ENCODE results near the gene HIPK4.
"Not testable (repeated sequence)": the region's sequence is repeated elsewhere in the genome, so short reads cannot be mapped to it uniquely, and the experiment has no call there.

Gene HIPK4

DNA sequence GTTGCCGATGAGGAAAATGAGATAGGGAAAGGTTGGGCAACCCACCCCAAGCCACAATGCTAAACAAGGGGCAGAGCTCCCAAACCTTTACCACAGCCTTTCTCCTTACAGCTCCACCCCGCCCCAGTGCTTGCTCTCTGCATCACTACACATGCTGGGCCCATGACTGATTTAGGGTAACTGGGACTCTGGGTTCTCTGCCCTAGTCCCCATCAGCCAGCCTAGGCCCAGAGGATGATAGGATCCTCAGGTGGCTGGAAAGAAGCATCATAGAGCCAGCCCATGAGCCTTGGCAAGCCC is 53.4 kb downstream of the HIPK4 start:
- H3K4me3 ChIP-seq (ENCODE audit: low read length), result no peak overlapping the region
- no peak for DNase-seq (ENCODE audit: low read depth)
- TF ChIP-seq, protein P1, sequence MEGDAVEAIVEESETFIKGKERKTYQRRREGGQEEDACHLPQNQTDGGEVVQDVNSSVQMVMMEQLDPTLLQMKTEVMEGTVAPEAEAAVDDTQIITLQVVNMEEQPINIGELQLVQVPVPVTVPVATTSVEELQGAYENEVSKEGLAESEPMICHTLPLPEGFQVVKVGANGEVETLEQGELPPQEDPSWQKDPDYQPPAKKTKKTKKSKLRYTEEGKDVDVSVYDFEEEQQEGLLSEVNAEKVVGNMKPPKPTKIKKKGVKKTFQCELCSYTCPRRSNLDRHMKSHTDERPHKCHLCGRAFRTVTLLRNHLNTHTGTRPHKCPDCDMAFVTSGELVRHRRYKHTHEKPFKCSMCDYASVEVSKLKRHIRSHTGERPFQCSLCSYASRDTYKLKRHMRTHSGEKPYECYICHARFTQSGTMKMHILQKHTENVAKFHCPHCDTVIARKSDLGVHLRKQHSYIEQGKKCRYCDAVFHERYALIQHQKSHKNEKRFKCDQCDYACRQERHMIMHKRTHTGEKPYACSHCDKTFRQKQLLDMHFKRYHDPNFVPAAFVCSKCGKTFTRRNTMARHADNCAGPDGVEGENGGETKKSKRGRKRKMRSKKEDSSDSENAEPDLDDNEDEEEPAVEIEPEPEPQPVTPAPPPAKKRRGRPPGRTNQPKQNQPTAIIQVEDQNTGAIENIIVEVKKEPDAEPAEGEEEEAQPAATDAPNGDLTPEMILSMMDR (conservative IDR thresholded peaks at IDR 0.05; ENCODE audit: low read depth, low read length), result no peak

DNA sequence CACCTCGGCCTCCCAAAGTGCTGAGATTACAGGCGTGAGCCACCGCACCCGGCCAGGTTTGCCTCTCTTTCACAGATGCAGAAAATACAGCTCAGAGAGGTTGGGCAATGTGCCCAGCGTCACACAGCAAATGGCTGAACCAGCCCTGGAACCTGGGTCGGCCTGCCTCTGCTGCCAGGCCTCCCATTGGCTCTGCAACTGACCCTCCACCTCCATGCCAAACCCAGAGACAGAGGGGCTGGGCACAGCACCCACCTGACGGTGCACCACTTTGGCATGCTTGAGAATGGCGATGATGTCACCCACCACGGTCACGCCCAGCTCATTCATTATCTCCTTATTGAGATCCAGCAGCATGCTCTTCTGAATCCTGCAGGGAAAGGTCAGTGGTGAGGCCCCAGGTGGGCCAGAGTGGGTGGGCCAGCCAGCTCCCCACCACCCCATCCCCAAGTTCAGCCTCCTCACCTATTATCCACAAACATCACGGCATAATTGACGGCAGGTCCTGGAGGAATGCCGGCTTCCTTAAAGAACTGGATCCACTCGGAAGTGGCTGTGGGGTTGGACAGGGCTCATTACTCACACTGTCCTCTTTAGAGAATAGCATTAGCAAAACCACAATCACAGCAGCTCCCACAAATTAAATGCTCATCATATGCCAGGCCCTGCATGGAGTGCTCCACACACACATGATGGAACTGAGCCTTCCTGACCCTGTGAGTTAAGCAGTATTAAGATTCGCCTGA is 54.0 kb downstream of the HIPK4 start:
- no peak for DNase-seq (ENCODE audit: low read depth)
- TF ChIP-seq, protein P1 (conservative IDR thresholded peaks at IDR 0.05; ENCODE audit: low read depth, low read length), result no peak
- H3K4me3 ChIP-seq (ENCODE audit: low read length), result no peak overlapping the region

DNA sequence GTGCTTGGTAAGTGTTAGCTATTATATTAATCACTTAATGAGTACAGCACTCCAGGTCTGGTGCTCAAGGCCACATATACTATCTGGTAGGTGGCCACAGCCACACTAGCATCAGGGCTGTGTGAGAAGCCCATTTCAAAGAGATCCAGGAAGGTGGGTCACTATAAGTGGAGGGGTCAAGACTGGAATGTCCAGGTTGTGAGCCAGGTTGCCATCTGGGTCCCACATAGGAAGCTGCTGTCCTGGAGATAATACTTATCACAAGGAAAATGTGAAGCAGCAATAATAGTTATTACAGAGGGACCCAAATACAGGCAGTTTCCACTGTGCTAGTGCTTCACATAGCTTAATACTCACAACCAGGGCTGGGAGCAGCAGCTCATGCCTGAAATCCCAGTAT is 54.9 kb downstream of the HIPK4 start:
- H3K4me3 ChIP-seq (ENCODE audit: low read length), result no peak overlapping the region
- TF ChIP-seq, protein P1 (conservative IDR thresholded peaks at IDR 0.05; ENCODE audit: low read depth, low read length), result no peak
- DNase-seq (ENCODE audit: low read depth), result no peak

DNA sequence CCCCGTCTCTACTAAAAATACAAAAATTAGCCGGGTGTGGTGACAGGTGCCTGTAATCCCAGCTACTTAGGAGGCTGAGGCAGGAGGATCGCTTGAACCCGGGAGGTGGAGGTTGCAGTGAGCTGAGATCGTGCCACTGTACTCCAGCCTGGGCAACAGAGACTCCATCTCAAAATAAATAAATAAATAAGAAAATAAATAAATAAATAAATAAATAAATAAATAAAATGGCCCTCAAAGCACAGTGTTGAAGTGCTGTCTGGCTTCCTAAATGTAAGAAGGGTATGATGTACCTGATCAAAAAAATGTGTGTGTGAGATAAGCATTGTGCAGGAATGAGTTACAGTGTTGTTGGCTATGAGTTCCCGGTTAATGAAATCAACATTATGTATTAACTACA is 56.9 kb downstream of the HIPK4 start:
- not testable (repeated sequence) for DNase-seq (ENCODE audit: low read depth); H3K4me3 ChIP-seq (ENCODE audit: low read length)

DNA sequence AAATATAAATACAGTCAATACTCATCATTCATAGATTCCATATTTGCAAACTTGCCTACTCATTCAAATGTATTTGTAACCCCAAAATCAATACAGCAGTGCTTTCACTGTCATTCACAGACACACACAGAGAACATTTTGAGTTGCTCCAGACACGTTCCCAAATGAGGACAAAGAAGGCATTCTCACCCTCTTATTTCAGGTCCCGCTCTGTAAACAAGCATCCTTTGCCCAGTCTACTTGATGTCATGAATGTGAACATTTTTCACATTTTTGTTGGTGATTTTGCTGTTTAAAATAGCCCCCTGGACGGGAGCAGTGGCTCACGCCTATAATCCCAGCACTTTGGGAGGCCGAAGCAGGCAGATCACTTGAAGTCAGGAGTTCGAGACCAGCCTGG is 57.3 kb downstream of the HIPK4 start:
- TF ChIP-seq, protein P1 (conservative IDR thresholded peaks at IDR 0.05; ENCODE audit: low read depth, low read length), result no peak
- no peak overlapping the region for H3K4me3 ChIP-seq (ENCODE audit: low read length)
- DNase-seq (ENCODE audit: low read depth), result no peak

DNA sequence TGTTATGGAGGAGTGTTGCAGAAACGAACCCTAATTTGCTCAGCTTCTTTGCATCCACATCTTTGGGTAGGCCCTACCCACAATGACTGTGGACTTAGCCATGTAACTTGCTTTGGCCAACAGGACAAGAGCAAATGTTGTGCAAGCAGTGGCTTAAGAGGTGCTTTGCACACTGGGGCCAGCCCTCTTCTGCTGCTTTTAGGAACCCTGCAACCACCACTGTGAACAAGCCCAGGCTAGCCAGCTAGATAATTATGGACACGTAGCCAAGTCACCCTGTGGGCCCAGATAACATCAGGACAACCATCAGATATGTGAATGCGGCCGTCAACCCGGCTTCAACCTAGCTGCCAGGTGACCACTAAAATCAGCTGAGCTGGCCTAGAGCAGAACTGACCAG is 58.9 kb downstream of the HIPK4 start:
- no peak for DNase-seq (ENCODE audit: low read depth)
- TF ChIP-seq, protein P1 (conservative IDR thresholded peaks at IDR 0.05; ENCODE audit: low read depth, low read length), result no peak
- no peak overlapping the region for H3K4me3 ChIP-seq (ENCODE audit: low read length)

Measured in retinal pigment epithelial cell (primary cell).